ENCODE measurements around the gene BLZF1. TPM values are rescaled to one million over a fixed set of nuclear protein-coding genes. Genes with fewer than 3 reads are reported as not detected.

The BLZF1 gene
- total and polyA plus RNA-seq, 2 of the 8 experiments (the other 6 are each of a cell fraction or from before 2014, with no cell fraction given) = 1.8 to 10.3 TPM

DNA sequence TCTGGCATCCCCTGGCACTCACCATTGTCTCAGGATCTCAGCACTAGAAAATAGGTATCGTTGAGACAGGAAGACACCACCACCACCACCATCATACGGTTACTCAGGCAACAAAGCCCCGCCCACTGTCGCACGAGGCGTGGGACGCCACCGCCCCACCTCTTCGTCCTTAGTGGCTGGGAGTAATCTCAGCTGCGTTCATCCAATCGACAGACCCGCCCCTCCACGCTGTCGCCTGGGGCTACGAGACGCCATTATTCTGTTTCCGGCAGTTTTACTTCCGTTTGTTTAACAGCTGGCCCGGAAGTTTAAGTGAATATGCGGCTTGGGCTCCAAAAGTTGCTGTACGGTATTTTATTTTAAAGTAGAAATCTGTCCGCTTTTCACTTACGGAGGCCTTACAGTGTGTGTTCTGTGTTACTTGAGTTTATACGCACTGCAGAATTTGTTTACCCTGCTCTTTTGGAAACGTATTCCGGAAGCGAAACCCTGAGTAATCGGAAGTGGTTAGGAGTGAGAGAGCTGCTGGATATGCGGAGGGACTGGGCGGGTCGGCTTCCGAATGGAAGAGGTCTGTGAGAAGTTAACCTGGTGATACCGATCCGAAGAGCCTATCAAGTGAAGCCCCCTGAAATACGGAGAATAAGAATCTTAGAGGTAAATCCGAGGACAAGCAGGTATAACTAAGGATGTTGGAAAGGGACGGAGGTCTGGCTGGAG, at the start of gene BLZF1, which contains the start of gene NME7 (continued):
- no peak for TF ChIP-seq EZH2 (IDR thresholded peaks at IDR 0.05; ENCODE audit: low read depth, low read length, severe bottlenecking)
- TF ChIP-seq TBP (IDR thresholded peaks at IDR 0.05; ENCODE audit: low read depth, low read length) = 0 out of 2 replicates have a peak, but pooled peaks have one; percentile 12
- no peak for TF ChIP-seq RAD21 (IDR thresholded peaks at IDR 0.05 in 1 of 2, conservative IDR thresholded peaks at IDR 0.05 in 1 of 2; ENCODE audit: low read depth in 2 of 2, low read length in 2 of 2)
- TF ChIP-seq CBX8 (IDR thresholded peaks at IDR 0.05; ENCODE audit: borderline replicate concordance, low read depth, low read length) = no peak
- TF ChIP-seq HDAC6 (IDR thresholded peaks at IDR 0.05; ENCODE audit: low read depth, low read length) = no peak
- TF ChIP-seq SAP30 (IDR thresholded peaks at IDR 0.05; ENCODE audit: insufficient read depth, insufficient replicate concordance, low read length) = peak; percentile 61
- peak; percentile 66; the same call in 1 of the 2 replicates for TF ChIP-seq EGR1 (IDR thresholded peaks at IDR 0.05; ENCODE audit: borderline replicate concordance, low read depth, low read length)
- TF ChIP-seq KDM5A (IDR thresholded peaks at IDR 0.05; ENCODE audit: low read length) = no peak
- TF ChIP-seq RFX5 (IDR thresholded peaks at IDR 0.05; ENCODE audit: borderline replicate concordance, low read depth, low read length) = no peak
- no peak for TF ChIP-seq MAFK (IDR thresholded peaks at IDR 0.05; ENCODE audit: low read depth, low read length)
- TF ChIP-seq GTF2F1 (IDR thresholded peaks at IDR 0.05; ENCODE audit: borderline replicate concordance, low read depth, low read length) = no peak
- peak; percentile 96 for TF ChIP-seq SIN3A (conservative IDR thresholded peaks at IDR 0.05 in 1 of 2, IDR thresholded peaks at IDR 0.05 in 1 of 2; ENCODE audit: low read depth in 1 of 2, low read length in 2 of 2)
- TF ChIP-seq CHD2 (IDR thresholded peaks at IDR 0.05; ENCODE audit: low read length) = no peak
- TF ChIP-seq CBX5 (IDR thresholded peaks at IDR 0.05; ENCODE audit: low read depth, low read length) = no peak
- no peak for TF ChIP-seq SP2 (IDR thresholded peaks at IDR 0.05; ENCODE audit: low read length)
- TF ChIP-seq, protein P1, sequence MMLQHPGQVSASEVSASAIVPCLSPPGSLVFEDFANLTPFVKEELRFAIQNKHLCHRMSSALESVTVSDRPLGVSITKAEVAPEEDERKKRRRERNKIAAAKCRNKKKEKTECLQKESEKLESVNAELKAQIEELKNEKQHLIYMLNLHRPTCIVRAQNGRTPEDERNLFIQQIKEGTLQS (IDR thresholded peaks at IDR 0.05; ENCODE audit: insufficient read depth, low read depth, low read length) = no peak
- no peak for TF ChIP-seq BCL11A (IDR thresholded peaks at IDR 0.05; ENCODE audit: low read depth in 2 of 2, low read length in 2 of 2)
- no peak for TF ChIP-seq TAF7 (optimal IDR thresholded peaks at IDR 0.05; ENCODE audit: borderline replicate concordance, low read depth, low read length)
- peak; percentile 24; the same call in 1 of the 2 replicates for TF ChIP-seq SP4 (IDR thresholded peaks at IDR 0.05; ENCODE audit: low read length)
- peak; percentile 2; the same call in 1 of the 2 replicates for TF ChIP-seq POU5F1 (IDR thresholded peaks at IDR 0.05; ENCODE audit: low read depth, low read length)
- TF ChIP-seq GABPA (IDR thresholded peaks at IDR 0.05; ENCODE audit: borderline replicate concordance, insufficient read depth, low read length) = peak; percentile 81
- peak; percentile 45; the same call in 1 of the 2 replicates for TF ChIP-seq SP1 (IDR thresholded peaks at IDR 0.05; ENCODE audit: low read depth, low read length)
- TF ChIP-seq RBBP5 (IDR thresholded peaks at IDR 0.05; ENCODE audit: borderline replicate concordance, low read depth, low read length) = no peak
- no peak for TF ChIP-seq TEAD4 (IDR thresholded peaks at IDR 0.05; ENCODE audit: low read depth, low read length)
